ENCODE results near the gene GMPPB.

The GMPPB gene

GRCh38 chr3:49732597-49732996 is 8.8 kb upstream of the GMPPB start:
- no peak for DNase-seq (ENCODE audit: low read depth)
- no peak overlapping the region for H3K4me3 ChIP-seq (ENCODE audit: low read length)
- TF ChIP-seq CTCF (IDR thresholded peaks at IDR 0.05; ENCODE audit: insufficient read depth, low read depth, low read length, missing control alignments) = no peak

- no peak for DNase-seq (ENCODE audit: low read depth)
- no peak overlapping the region for H3K4me3 ChIP-seq (ENCODE audit: low read length)
- no peak for TF ChIP-seq CTCF (IDR thresholded peaks at IDR 0.05; ENCODE audit: insufficient read depth, low read depth, low read length, missing control alignments)
Observed at GRCh38 chr3:49729966-49730609, 6.3 kb upstream of the GMPPB start.

GRCh38 chr3:49727924-49728361 is 4.2 kb upstream of the GMPPB start:
- TF ChIP-seq CTCF (IDR thresholded peaks at IDR 0.05; ENCODE audit: insufficient read depth, low read depth, low read length, missing control alignments) = no peak
- no peak for DNase-seq (ENCODE audit: low read depth)
- H3K4me3 ChIP-seq (ENCODE audit: low read length) = no peak overlapping the region

- H3K4me3 ChIP-seq (ENCODE audit: low read length) = no peak overlapping the region
- TF ChIP-seq CTCF (IDR thresholded peaks at IDR 0.05; ENCODE audit: insufficient read depth, low read depth, low read length, missing control alignments) = no peak
- no peak for DNase-seq (ENCODE audit: low read depth)
Observed at GRCh38 chr3:49727154-49727923, 3.6 kb upstream of the GMPPB start.

- no peak for TF ChIP-seq CTCF (IDR thresholded peaks at IDR 0.05; ENCODE audit: insufficient read depth, low read depth, low read length, missing control alignments)
- DNase-seq (ENCODE audit: low read depth) = no peak
- H3K4me3 ChIP-seq (ENCODE audit: low read length) = no peak overlapping the region
Observed at GRCh38 chr3:49725906-49726681, 2.3 kb upstream of the GMPPB start.

- peak overlapping the region; percentile 99 for H3K4me3 ChIP-seq (ENCODE audit: low read length)
- no peak for TF ChIP-seq CTCF (IDR thresholded peaks at IDR 0.05; ENCODE audit: insufficient read depth, low read depth, low read length, missing control alignments)
- peak; percentile 23 for DNase-seq (ENCODE audit: low read depth)
Observed at GRCh38 chr3:49724586-49724985, 835 bp upstream of the GMPPB start.

Data from epithelial cell of esophagus (primary cell).